OCI-LY7 (cell line): Measurements from ENCODE around the gene METTL23. TPM values are rescaled to one million over a fixed set of nuclear protein-coding genes. Genes with fewer than 3 reads are reported as not detected.
A peak's percentile ranks its signal among the peaks of the same experiment; 100 is the strongest.

ENCODE experiments used
- BruUV-seq: library from RNA; stranded (reverse); fragments of 400-500 nt; replicated peaks from 2 replicates; lab custom pipeline; 2021; lab: Mats Ljungman, UMichigan
- CTCF ChIA-PET: fragments of 300-600 bp; sonication (Branson Sonifier 250); formaldehyde crosslinking; loops from one replicate; lab custom pipeline; 2022; ENCODE audit warnings: antibody characterized with exemption; ENCODE audit not compliant: unreplicated experiment; lab: Charles Lee
- POLR2A ChIA-PET: fragments of 300-600 bp; sonication (Branson Sonifier 250); formaldehyde crosslinking; loops from one replicate; lab custom pipeline; 2022; ENCODE audit warnings: antibody characterized with exemption; lab: Charles Lee
- DNase-seq: peaks from one replicate; pipeline ENCODE4 v3.0.0-alpha.2; 2015; ENCODE audit warnings: low spot score
- H2AFZ ChIP-seq: fragments of 200-600 bp; sonication (generic), shearing (Covaris generic); 2 replicates; pipeline ENCODE4 v1.6.1; 2014; ENCODE audit warnings: mild to moderate bottlenecking, antibody characterized with exemption, low read length, moderate library complexity
- H3K27ac ChIP-seq: fragments of 200-600 bp; sonication (generic); 2 replicates; pipeline ENCODE4 v1.5.1; 2014; ENCODE audit warnings: mixed run types, low read depth, mild to moderate bottlenecking, moderate library complexity, low read length, inconsistent platforms; ENCODE audit not compliant: poor library complexity, severe bottlenecking
- H3K36me3 ChIP-seq: fragments of 200-600 bp; sonication (generic); 2 replicates; pipeline ENCODE4 v1.6.1; 2014; ENCODE audit warnings: mild to moderate bottlenecking, antibody characterized with exemption, low read length, moderate library complexity, mixed read lengths; ENCODE audit not compliant: insufficient read depth
- H3K4me1 ChIP-seq: fragments of 200-600 bp; sonication (generic); 2 replicates; pipeline ENCODE4 v1.5.1; 2014; ENCODE audit warnings: mild to moderate bottlenecking, low read length; ENCODE audit not compliant: insufficient read depth, poor library complexity, severe bottlenecking
- H3K4me2 ChIP-seq: fragments of 200-600 bp; sonication (generic); 2 replicates; pipeline ENCODE4 v1.6.1; 2014; ENCODE audit warnings: mild to moderate bottlenecking, low read length
- H3K4me3 ChIP-seq: fragments of 200-600 bp; sonication (generic); 2 replicates; pipeline ENCODE4 v1.5.1; 2014; ENCODE audit warnings: mild to moderate bottlenecking, low read depth, low read length; ENCODE audit not compliant: poor library complexity, severe bottlenecking
- H3K79me2 ChIP-seq: fragments of 200-600 bp; sonication (generic); 2 replicates; pipeline ENCODE4 v1.6.1; 2016; ENCODE audit warnings: low read depth, mild to moderate bottlenecking, low read length, moderate library complexity, mixed read lengths; ENCODE audit not compliant: insufficient read depth
- H3K9me2 ChIP-seq: fragments of 200-600 bp; sonication (generic); 2 replicates; pipeline ENCODE4 v1.6.1; 2016; ENCODE audit warnings: mild to moderate bottlenecking, low read length, mixed read lengths; ENCODE audit not compliant: insufficient read depth
- H3K9me3 ChIP-seq: fragments of 200-600 bp; sonication (generic); 2 replicates; pipeline ENCODE4 v1.6.1; 2014; ENCODE audit warnings: mild to moderate bottlenecking, mixed run types, low read length, mixed read lengths
- H4K20me1 ChIP-seq: fragments of 200-600 bp; sonication (generic); 2 replicates; pipeline ENCODE4 v1.6.1; 2014; ENCODE audit warnings: mild to moderate bottlenecking, antibody characterized with exemption, low read length, moderate library complexity, mixed read lengths; ENCODE audit not compliant: insufficient read depth
- CTCF ChIP-seq: fragments of 200-600 bp; sonication (generic); conservative IDR thresholded peaks from 2 replicates; pipeline ENCODE4 v1.5.1; 2014; ENCODE audit warnings: mild to moderate bottlenecking, antibody characterized with exemption, low read length, moderate library complexity, mixed read lengths
- EZH2phosphoT487 ChIP-seq: fragments of 200-600 bp; sonication (generic); IDR thresholded peaks from 2 replicates; pipeline ENCODE4 v1.6.1; 2018; ENCODE audit warnings: low read depth, borderline replicate concordance, mild to moderate bottlenecking, mixed run types, antibody characterized with exemption, low read length, moderate library complexity, mixed read lengths
- intact Hi-C: fragments of 100-400 bp; cut with micrococcal nuclease; formaldehyde crosslinking; loops from one replicate; pipeline ENCODE4 v1.10.0; 2022; ENCODE audit not compliant: unreplicated experiment
- total RNA-seq, 2 experiments: library from RNA; depleted of rRNA in 1 of 2; stranded (reverse); fragments of >200 nt in 1 of 2; shearing (Covaris generic) in 1 of 2; gene quantifications; 2 replicates each; pipeline ENCODE4 v1.2.3, GENCODE V29; 2014 to 2022

METTL23 gene
- total RNA-seq, 2 experiments from 2014 or later = 82.7 to 93.7 TPM

GRCh38 chr17:76734080-76734840 lies 7.6 kb downstream of the METTL23 start:
- CTCF ChIA-PET = no interaction called here
- H2AFZ ChIP-seq = no peak overlapping the region
- intact Hi-C loops = loop anchor here (10.0 kb wide), 2 partner anchors 711 to 1069 kb away; partner anchors contain the start of genes RECQL5 and SAP30BP
- H3K4me1 ChIP-seq = peaks cover 60% of the 10 kb centered on the region
- no peaks in the 10 kb centered on the region for H3K9me2 ChIP-seq
- POLR2A ChIA-PET = interaction anchor here (0.6 to 1.9 kb wide), 4 partner anchors 8 to 136 kb away, joined by 3 to 7 read pairs (median 4); partner anchors contain the start of genes JMJD6 and METTL23
- H3K9me3 ChIP-seq = no peaks in the 10 kb centered on the region
- H3K79me2 ChIP-seq = peaks cover 89% of the 10 kb centered on the region
- BruUV-seq = no TSS peak
- peak overlapping the region; percentile 96 for H3K4me2 ChIP-seq
- H3K4me3 ChIP-seq = peak overlapping the region; percentile 77
- TF ChIP-seq EZH2phosphoT487 = no peak
- no peak for TF ChIP-seq CTCF
- peaks cover 76% of the 10 kb centered on the region for H3K36me3 ChIP-seq
- H3K27ac ChIP-seq = peak overlapping the region; percentile 92
- H4K20me1 ChIP-seq = peaks cover 36% of the 10 kb centered on the region
- peak; percentile 57 for DNase-seq

GRCh38 chr17:76735006-76735405 lies 8.4 kb downstream of the METTL23 start:
- intact Hi-C loops = loop anchor here (5.0 to 10.0 kb wide), 4 partner anchors 352 to 1070 kb away; partner anchors contain the start of genes RECQL5, SAP30BP and SEC14L1
- Histone ChIP-seq H3K4me3 (peak overlapping the region; percentile 77), H3K36me3 (peaks cover 68% of the 10 kb centered on the region), H3K79me2 (peaks cover 87% of the 10 kb centered on the region), H2AFZ (no peak overlapping the region), H3K4me2 (peak overlapping the region; percentile 96), H3K27ac (peak overlapping the region; percentile 92), H3K9me3 (no peaks in the 10 kb centered on the region), H3K4me1 (peaks cover 58% of the 10 kb centered on the region), H3K9me2 (no peaks in the 10 kb centered on the region), H4K20me1 (peaks cover 36% of the 10 kb centered on the region)
- POLR2A ChIA-PET = interaction anchor here (0.6 to 1.9 kb wide), 5 partner anchors 9 to 411 kb away, joined by 3 to 7 read pairs (median 3); partner anchors contain the start of genes JMJD6 and METTL23
- TF ChIP-seq CTCF (no peak), EZH2phosphoT487 (no peak)
- peak; percentile 78 for DNase-seq
- CTCF ChIA-PET = no interaction called here
- BruUV-seq = no TSS peak
